Measurements from ENCODE around the gene PITHD1.
A peak's percentile ranks its signal among the peaks of the same experiment; 100 is the strongest.
"Not testable (repeated sequence)": the region's sequence is repeated elsewhere in the genome, so short reads cannot be mapped to it uniquely, and the experiment has no call there.

The PITHD1 gene

GRCh38 chr1:23777979-23778814, at the start of gene PITHD1:
Gene PITHD1, plus strand, starts transcription at chr1:23778418. Its CDS starts 98 bp downstream, at chr1:23778516.
- peak; percentile 96 for DNase-seq

GRCh38 chr1:23732363-23733224, 45.6 kb upstream of the PITHD1 start:
- DNase-seq = peak; percentile 22

- DNase-seq = not testable (repeated sequence)
Measured at GRCh38 chr1:23733281-23733680, 44.9 kb upstream of the PITHD1 start.

GRCh38 chr1:23736437-23737134, 41.6 kb upstream of the PITHD1 start:
- no peak for DNase-seq

GRCh38 chr1:23741609-23742008, 36.6 kb upstream of the PITHD1 start:
- peak; percentile 25 for DNase-seq

- DNase-seq = peak; percentile 66
Measured at GRCh38 chr1:23742670-23743286, 35.4 kb upstream of the PITHD1 start.

- DNase-seq = peak; percentile 82
Measured at GRCh38 chr1:23743287-23744152, 34.7 kb upstream of the PITHD1 start, which contains the start of gene ELOA. Gene ELOA, plus strand, starts transcription at chr1:23743471. Its CDS starts 33 bp downstream, at chr1:23743504.

- peak; percentile 64 for DNase-seq
Measured at GRCh38 chr1:23745515-23745914, 32.7 kb upstream of the PITHD1 start.

- DNase-seq = no peak
Measured at GRCh38 chr1:23748016-23748415, 30.2 kb upstream of the PITHD1 start.

- peak; percentile 58 for DNase-seq
Measured at GRCh38 chr1:23751050-23751814, 27.0 kb upstream of the PITHD1 start.

- DNase-seq = no peak
Measured at GRCh38 chr1:23751815-23752200, 26.4 kb upstream of the PITHD1 start.

GRCh38 chr1:23752909-23753308, 25.3 kb upstream of the PITHD1 start:
- DNase-seq = no peak

GRCh38 chr1:23756676-23757075, 21.5 kb upstream of the PITHD1 start:
- no peak for DNase-seq

- DNase-seq = no peak
Measured at GRCh38 chr1:23757812-23758211, 20.4 kb upstream of the PITHD1 start.

- DNase-seq = no peak
Measured at GRCh38 chr1:23759277-23759676, 18.9 kb upstream of the PITHD1 start.

- DNase-seq = no peak
Measured at GRCh38 chr1:23763041-23763577, 15.1 kb upstream of the PITHD1 start.

GRCh38 chr1:23768733-23769132, 9.5 kb upstream of the PITHD1 start:
- no peak for DNase-seq

- peak; percentile 93 for DNase-seq
Measured at GRCh38 chr1:23772049-23772853, 6.0 kb upstream of the PITHD1 start.

- peak; percentile 44 for DNase-seq
Measured at GRCh38 chr1:23772854-23773242, 5.4 kb upstream of the PITHD1 start.
